Measurements from ENCODE around the gene HECW1. TPM values are rescaled to one million over a fixed set of nuclear protein-coding genes. Genes with fewer than 3 reads are reported as not detected.

The HECW1 gene
- total RNA-seq, 2 experiments from 2014 or later, result not detected

DNA sequence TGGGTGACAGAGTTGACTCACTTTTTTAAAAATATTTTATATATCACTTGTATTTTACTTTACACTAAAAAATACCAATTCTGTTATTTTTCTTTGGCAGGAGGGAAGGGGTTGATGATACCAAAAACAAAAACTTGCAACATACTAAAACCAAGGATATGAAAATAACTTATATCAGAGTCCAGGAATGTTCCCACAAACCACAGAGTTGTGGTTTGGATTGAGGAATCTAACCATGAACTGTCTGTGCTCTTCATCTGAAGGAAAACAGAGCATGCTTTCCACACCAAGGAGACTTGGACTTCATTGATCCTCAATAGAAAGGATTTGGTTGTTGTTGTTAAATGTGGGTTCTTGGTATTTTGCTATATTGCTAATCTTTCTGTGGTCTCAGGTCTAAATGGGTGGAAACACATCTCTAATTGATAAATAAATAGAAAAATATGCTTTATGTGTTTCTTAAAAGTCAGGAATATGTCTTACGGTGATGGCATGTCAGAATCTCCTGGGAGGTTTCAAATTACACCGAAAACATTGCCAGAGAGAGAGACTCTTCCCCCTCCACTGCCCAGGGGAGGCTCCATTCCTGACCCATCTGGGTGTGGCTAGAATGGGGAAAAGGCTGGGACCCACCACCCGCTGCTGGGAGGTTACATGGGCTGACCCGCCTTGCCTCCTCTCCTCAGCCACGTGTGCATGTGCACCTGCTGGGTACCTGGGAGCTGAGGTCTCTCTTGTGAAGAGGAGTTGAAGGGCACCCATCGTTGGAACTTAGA is 423.6 kb downstream of the HECW1 start:
- no peaks in the 10 kb centered on the region for H3K4me1 Mint-ChIP-seq
- H3K27me3 Mint-ChIP-seq, result peaks cover 3% of the 10 kb centered on the region
- H3K36me3 Mint-ChIP-seq (ENCODE audit: low read depth), result no peaks in the 10 kb centered on the region
- H3K27ac Mint-ChIP-seq, result no peak overlapping the region
- ChIA-PET CTCF (no interaction called here), POLR2A (no interaction called here)
- H3K4me3 Mint-ChIP-seq, result no peak overlapping the region
- no peaks in the 10 kb centered on the region for H3K9me3 Mint-ChIP-seq
- DNase-seq, result no peak

DNA sequence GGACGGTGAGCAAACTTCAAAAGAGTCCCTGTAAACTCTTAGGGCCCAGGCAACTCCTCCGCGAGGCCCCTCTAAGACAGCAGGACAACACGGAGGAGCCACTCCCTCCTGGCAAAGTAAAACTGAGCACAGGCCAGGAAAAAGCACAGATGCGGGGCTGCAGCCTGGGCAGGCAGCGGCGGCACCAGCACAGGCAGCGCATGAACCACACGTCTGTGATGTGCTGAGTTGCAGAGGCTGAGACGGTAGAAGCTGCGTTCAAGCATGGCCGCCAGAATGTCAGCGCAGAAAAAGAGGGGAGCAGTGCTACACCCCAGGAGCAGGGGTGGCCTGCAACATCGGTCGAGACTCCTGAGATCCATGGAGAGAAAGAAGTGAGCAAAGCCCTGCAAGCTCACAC is 424.3 kb downstream of the HECW1 start:
- POLR2A ChIA-PET, result no interaction called here
- no peak overlapping the region for H3K4me3 Mint-ChIP-seq
- H3K27me3 Mint-ChIP-seq, result peaks cover 5% of the 10 kb centered on the region
- no peaks in the 10 kb centered on the region for H3K36me3 Mint-ChIP-seq (ENCODE audit: low read depth)
- DNase-seq, result no peak
- CTCF ChIA-PET, result no interaction called here
- no peaks in the 10 kb centered on the region for H3K9me3 Mint-ChIP-seq
- no peak overlapping the region for H3K27ac Mint-ChIP-seq
- H3K4me1 Mint-ChIP-seq, result no peaks in the 10 kb centered on the region

DNA sequence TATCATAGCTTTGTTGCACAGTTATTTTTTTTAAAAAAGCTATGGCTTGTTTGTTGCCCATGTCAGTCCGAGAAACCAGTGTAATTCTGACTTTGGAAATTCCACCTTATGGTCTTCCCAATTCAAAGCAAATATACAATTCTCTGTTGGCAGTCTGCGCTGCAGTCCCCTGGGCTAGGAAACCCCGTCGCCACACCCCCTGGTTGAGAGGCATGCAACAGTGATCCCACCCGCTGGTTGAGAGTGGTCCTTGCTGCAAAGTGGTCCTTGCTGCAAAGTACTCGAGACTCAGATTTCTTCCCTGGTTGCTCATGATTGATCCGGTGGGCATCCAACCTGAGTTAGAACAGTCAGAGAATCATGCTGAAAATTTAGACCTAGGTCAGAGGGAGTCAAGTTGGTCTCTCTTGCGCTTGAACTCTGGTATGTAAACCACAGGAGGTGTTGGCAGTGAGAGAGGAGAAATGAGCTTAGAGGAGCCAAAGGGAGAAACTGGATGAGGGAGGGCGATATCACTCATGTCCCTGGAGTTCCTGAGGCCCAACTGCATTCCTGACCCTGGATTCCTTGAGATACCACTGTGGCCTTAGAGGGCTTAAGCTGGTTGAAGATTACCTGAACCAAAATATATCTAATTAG is 425.4 kb downstream of the HECW1 start:
- no peak for DNase-seq
- Mint-ChIP-seq H3K27me3 (peaks cover 9% of the 10 kb centered on the region), H3K36me3 (ENCODE audit: low read depth) (no peaks in the 10 kb centered on the region), H3K9me3 (no peaks in the 10 kb centered on the region), H3K4me1 (no peaks in the 10 kb centered on the region), H3K27ac (no peak overlapping the region), H3K4me3 (no peak overlapping the region)
- ChIA-PET POLR2A (interaction anchor here (0.6 kb wide), 1 partner anchor 205 kb away, joined by 3 read pairs; no protein-coding TSS in a partner anchor), CTCF (no interaction called here)

DNA sequence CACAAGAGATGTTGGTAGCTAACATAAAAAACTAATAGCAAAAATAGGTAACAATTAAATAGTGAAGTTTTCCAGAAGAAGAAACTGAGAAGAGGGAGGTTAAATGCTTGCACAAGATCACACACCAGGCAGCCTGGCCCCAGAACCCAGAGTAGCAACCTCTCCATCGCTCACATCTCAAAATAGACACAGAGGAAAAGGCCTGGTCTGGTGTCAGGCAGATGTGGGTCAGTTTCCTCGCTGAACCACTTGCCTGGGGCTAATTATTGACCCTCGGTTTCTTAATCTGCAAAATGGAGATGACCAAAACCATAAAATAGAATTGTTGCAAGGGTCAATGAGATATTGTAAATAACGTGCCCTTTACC is 425.9 kb downstream of the HECW1 start:
- ChIA-PET CTCF (no interaction called here), POLR2A (no interaction called here)
- Mint-ChIP-seq H3K4me1 (no peaks in the 10 kb centered on the region), H3K4me3 (no peak overlapping the region), H3K36me3 (ENCODE audit: low read depth) (no peaks in the 10 kb centered on the region), H3K27me3 (peaks cover 9% of the 10 kb centered on the region), H3K27ac (no peak overlapping the region), H3K9me3 (no peaks in the 10 kb centered on the region)
- DNase-seq, result no peak

DNA sequence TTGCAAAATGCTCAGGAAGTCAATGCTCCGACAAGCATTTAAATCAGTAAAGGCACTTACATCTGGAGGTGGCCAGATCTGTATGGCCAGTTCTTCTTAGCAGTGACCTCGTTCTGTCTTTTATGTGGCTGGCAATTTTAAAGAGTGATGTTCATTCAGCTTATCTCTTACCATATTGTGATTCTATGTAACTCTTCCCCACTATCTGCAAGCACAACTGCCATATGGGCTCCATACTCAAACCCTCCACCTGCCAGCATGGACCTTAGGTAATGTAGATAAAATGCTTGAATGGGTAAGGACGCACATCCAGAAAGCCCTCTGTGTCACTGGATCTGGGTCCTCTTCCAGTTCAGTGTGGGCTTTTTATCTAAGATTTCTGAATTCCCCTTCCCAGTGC is 428.0 kb downstream of the HECW1 start:
- no peak for DNase-seq
- no peaks in the 10 kb centered on the region for H3K9me3 Mint-ChIP-seq
- ChIA-PET POLR2A (interaction anchor here (0.8 kb wide), 1 partner anchor 42 kb away, joined by 3 read pairs; the partner anchor contains the start of gene STK17A), CTCF (no interaction called here)
- no peaks in the 10 kb centered on the region for H3K36me3 Mint-ChIP-seq (ENCODE audit: low read depth)
- no peak overlapping the region for H3K27ac Mint-ChIP-seq
- H3K27me3 Mint-ChIP-seq, result peaks cover 17% of the 10 kb centered on the region
- H3K4me1 Mint-ChIP-seq, result no peaks in the 10 kb centered on the region
- H3K4me3 Mint-ChIP-seq, result no peak overlapping the region

DNA sequence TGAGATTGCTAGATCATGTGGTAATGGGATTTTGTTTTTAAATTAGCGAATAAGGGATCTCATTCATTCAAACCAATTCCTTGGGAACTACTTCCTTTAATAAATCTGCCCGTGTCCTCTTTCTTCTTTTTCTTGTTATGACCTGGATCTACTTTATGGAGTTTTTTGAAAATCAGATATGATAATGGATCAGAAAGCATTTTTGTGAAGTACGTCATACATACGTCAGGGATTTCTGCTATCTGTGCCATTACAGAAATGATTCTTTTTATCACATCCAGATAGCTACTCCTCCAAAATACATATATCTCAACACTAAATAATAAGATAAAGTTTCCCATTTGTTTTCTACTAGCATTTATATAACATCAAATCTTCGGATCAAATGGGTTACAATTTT is 430.3 kb downstream of the HECW1 start:
- no peak for DNase-seq
- Mint-ChIP-seq H3K27me3 (peaks cover 30% of the 10 kb centered on the region), H3K27ac (no peak overlapping the region), H3K4me1 (no peaks in the 10 kb centered on the region), H3K9me3 (peaks cover 4% of the 10 kb centered on the region), H3K36me3 (ENCODE audit: low read depth) (no peaks in the 10 kb centered on the region), H3K4me3 (no peak overlapping the region)
- POLR2A ChIA-PET, result no interaction called here
- CTCF ChIA-PET, result no interaction called here

DNA sequence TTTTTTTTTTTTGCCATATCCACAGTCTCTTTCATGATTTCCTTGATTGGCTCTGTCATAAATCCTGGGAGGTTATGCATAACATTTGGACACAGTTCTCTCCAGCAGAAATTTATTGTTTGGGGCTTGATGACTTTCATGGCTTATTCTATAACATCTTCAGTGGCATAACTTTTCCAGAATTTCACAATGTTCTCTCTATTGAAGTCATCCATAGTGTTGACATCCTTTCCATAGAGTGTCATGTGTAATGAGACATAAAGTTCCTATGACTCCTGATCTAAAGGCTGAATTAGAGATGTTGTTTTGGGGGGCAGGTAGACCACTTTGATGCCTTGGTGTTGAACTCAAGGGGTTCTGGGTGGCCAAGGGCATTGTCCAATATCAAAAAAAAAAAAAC is 433.8 kb downstream of the HECW1 start:
- Mint-ChIP-seq H3K36me3 (ENCODE audit: low read depth) (no peaks in the 10 kb centered on the region), H3K27ac (no peak overlapping the region), H3K27me3 (peaks cover 31% of the 10 kb centered on the region), H3K4me1 (no peaks in the 10 kb centered on the region), H3K4me3 (no peak overlapping the region), H3K9me3 (peaks cover 4% of the 10 kb centered on the region)
- ChIA-PET POLR2A (no interaction called here), CTCF (interaction anchor here (0.6 to 0.8 kb wide), 2 partner anchors 36 to 70 kb away, joined by 3 to 6 read pairs; no protein-coding TSS in a partner anchor)
- no peak for DNase-seq

DNA sequence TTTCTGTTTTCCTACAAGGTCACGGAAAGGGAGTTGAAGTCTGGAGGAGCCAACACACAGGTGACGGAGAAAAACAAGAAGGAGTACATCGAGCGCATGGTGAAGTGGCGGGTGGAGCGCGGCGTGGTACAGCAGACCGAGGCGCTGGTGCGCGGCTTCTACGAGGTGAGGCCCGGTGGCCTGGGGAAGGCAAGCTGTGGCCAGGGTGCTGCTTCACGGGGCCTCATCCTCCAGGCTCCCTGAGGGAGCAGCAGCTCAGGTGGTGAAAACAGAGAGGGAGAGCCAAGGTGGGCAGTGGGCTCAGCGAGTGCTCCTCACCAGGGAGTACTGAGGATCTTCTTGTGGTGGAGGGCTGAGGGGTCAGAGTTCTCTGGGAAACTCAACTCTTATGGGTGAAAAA is 438.0 kb downstream of the HECW1 start:
- Mint-ChIP-seq H3K36me3 (ENCODE audit: low read depth) (no peaks in the 10 kb centered on the region), H3K4me3 (no peak overlapping the region), H3K27me3 (peaks cover 24% of the 10 kb centered on the region), H3K4me1 (peaks cover 18% of the 10 kb centered on the region), H3K9me3 (peaks cover 4% of the 10 kb centered on the region), H3K27ac (no peak overlapping the region)
- no peak for DNase-seq
- ChIA-PET POLR2A (no interaction called here), CTCF (no interaction called here)

DNA sequence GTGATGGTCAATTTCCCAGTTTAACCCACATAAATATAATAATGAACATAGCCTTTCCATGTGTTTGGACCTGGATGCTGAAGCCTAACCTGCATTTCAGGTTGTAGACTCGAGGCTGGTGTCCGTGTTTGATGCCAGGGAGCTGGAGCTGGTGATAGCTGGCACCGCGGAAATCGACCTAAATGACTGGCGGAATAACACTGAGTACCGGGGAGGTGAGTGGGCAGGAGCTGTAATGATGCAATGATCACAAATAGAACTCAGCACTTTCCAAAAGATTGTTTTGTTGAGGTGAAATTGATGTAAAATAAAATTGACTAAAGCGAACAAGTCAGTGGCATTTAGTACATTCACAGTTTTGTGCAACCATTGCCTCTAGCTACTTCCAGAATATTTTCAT is 439.7 kb downstream of the HECW1 start:
- Mint-ChIP-seq H3K4me3 (no peak overlapping the region), H3K4me1 (peaks cover 18% of the 10 kb centered on the region), H3K27ac (no peak overlapping the region), H3K27me3 (peaks cover 15% of the 10 kb centered on the region), H3K36me3 (ENCODE audit: low read depth) (no peaks in the 10 kb centered on the region), H3K9me3 (no peaks in the 10 kb centered on the region)
- POLR2A ChIA-PET, result interaction anchor here (1.3 kb wide), 1 partner anchor 11 kb away, joined by 3 read pairs; no protein-coding TSS in a partner anchor
- CTCF ChIA-PET, result no interaction called here
- DNase-seq, result no peak

DNA sequence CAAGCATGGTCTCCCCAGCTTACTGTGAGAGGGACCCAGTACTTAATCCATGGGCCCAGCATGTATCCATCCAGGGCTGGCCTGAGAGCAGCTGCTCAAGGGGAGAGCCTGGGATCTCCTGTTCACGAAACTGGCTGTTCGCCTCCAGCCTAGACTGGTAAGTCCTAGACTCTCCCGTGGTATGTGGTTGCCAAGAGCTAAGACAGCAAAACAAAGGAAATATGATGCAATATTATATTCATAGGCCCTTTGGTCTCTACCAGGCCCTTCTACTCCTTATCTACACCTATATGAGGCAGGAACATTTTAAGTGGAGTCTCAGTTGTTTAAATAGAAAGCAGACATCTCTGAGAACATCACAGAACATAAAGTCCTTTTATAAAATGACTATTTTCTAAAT is 441.6 kb downstream of the HECW1 start:
- Mint-ChIP-seq H3K36me3 (ENCODE audit: low read depth) (no peaks in the 10 kb centered on the region), H3K9me3 (no peaks in the 10 kb centered on the region), H3K27ac (no peak overlapping the region), H3K4me3 (no peak overlapping the region), H3K27me3 (peaks cover 24% of the 10 kb centered on the region), H3K4me1 (peaks cover 18% of the 10 kb centered on the region)
- no peak for DNase-seq
- POLR2A ChIA-PET, result no interaction called here
- CTCF ChIA-PET, result interaction anchor here (0.8 kb wide), 1 partner anchor 29 kb away, joined by 3 read pairs; the partner anchor contains the start of gene STK17A

DNA sequence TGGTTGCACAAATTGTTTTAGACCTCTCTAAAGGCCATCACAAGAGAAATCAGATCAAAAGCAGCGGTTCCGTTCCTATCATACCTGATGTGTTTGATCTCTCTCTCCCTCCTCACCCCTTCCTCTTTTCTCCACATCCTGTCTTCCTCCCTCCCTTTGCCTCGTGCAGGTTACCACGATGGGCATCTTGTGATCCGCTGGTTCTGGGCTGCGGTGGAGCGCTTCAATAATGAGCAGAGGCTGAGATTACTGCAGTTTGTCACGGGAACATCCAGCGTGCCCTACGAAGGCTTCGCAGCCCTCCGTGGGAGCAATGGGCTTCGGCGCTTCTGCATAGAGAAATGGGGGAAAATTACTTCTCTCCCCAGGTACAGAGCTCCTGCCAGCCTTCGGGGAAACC is 442.0 kb downstream of the HECW1 start:
- ChIA-PET CTCF (no interaction called here), POLR2A (no interaction called here)
- DNase-seq, result no peak
- Mint-ChIP-seq H3K4me3 (no peak overlapping the region), H3K27me3 (peaks cover 25% of the 10 kb centered on the region), H3K27ac (no peak overlapping the region), H3K9me3 (no peaks in the 10 kb centered on the region), H3K36me3 (ENCODE audit: low read depth) (no peaks in the 10 kb centered on the region), H3K4me1 (peaks cover 18% of the 10 kb centered on the region)

DNA sequence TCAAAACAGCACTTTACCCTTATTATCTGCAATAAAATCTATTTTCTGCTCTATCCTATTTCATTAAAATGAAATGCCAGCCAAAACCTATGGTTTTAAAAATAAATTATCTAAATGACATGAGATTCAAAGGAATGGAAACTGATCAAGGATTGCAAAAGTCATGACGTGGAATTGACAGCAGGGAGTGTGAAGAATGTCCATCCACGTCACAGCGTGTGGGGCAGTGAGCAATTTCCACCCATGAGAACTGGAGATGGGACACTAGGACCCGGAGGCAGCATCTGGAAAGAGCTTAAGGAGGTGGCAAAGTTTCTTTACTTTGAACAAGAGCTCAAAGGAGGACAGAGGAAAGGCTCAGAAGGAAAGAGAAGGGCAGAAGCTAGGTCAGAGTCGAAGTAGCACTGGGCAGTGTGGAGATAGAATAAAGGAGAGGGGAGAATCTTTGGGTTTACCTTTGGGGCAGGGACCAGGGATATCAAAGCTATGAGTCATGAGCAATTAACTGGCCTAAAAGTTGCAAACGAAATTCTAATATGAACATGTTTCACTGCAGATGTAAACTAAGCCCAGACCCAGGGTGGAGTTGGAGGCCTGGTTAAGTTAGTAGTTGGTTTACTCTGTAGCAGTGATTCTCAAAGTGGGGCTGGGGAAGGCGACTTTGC is 445.5 kb downstream of the HECW1 start:
- no peaks in the 10 kb centered on the region for H3K36me3 Mint-ChIP-seq (ENCODE audit: low read depth)
- peaks cover 17% of the 10 kb centered on the region for H3K4me1 Mint-ChIP-seq
- ChIA-PET POLR2A (interaction anchor here (1.3 kb wide), 1 partner anchor 11 kb away, joined by 3 read pairs; no protein-coding TSS in a partner anchor), CTCF (interaction anchor here (2.9 kb wide), 1 partner anchor 25 kb away, joined by 10 read pairs; the partner anchor contains the start of gene STK17A)
- no peak for DNase-seq
- H3K27ac Mint-ChIP-seq, result no peak overlapping the region
- peaks cover 43% of the 10 kb centered on the region for H3K27me3 Mint-ChIP-seq
- H3K4me3 Mint-ChIP-seq, result no peak overlapping the region
- H3K9me3 Mint-ChIP-seq, result no peaks in the 10 kb centered on the region

DNA sequence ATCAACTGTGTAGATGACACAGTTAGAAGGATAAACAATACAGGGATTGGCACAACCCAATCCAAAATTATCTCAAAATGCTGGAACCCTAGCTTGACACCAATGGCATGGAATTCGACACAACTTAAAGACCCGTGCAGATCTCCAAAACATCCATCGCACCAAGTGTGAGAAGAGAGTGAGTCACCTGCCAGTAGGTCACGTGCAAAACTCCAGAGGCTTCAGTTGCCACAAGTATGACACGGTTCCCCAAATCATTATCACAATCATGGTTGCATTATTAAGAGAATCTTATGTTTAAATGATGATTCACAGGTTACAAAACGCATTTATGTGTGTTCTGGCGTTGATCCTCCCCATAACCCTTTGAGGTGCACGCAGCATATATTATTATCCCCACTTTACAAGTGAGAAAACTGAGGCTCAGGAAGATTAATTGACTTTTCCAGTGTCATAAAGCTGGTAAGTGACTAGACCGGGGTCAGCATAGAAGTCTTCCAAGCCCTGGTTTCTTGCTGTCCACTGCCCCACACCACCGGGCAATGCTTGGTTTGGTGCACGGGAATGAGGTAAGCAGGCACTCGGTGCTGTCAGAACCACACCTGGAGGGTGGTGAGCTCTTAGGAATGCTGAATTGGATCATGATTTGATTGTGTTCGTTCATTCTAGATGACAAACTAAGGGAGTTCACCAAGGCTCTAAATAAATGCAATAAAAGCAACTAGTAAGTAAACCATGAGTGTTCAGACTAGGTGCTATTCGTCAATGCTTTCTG is 446.9 kb downstream of the HECW1 start:
- Mint-ChIP-seq H3K27ac (no peak overlapping the region), H3K36me3 (ENCODE audit: low read depth) (no peaks in the 10 kb centered on the region), H3K4me3 (no peak overlapping the region), H3K27me3 (peaks cover 48% of the 10 kb centered on the region), H3K4me1 (peaks cover 5% of the 10 kb centered on the region), H3K9me3 (no peaks in the 10 kb centered on the region)
- CTCF ChIA-PET, result interaction anchor here (2.9 kb wide), 1 partner anchor 23 kb away, joined by 10 read pairs; the partner anchor contains the start of gene STK17A
- DNase-seq, result no peak
- POLR2A ChIA-PET, result no interaction called here

Measured in activated CD4-positive, alpha-beta memory T cell treated with anti-CD3 and anti-CD28 coated beads, Interleukin-2, amount 10 ng/mL, durations not matched to agents 7 days and 5 days (primary cell).